Calu3 (cell line): Measurements from ENCODE around the gene TGFB3. TPM values are rescaled to one million over a fixed set of nuclear protein-coding genes. Genes with fewer than 3 reads are reported as not detected.
A peak's percentile ranks its signal among the peaks of the same experiment; 100 is the strongest.

Experiments
- Bru-seq: library from RNA; stranded (reverse); fragments of 400-500 nt; gene quantifications from one replicate; lab custom pipeline; 2021; lab: Mats Ljungman, UMichigan
- BruChase-seq, 2 experiments: library from RNA; stranded (reverse); fragments of 400-500 nt; gene quantifications; one replicate each; lab custom pipeline; 2021; lab: Mats Ljungman, UMichigan
- BruUV-seq: library from RNA; stranded (reverse); fragments of 400-500 nt; replicated peaks from 2 replicates; lab custom pipeline; 2021; lab: Mats Ljungman, UMichigan
- CTCF ChIA-PET: fragments of 300-600 bp; sonication (Branson Sonifier 250); formaldehyde crosslinking; loops from one replicate; lab custom pipeline; 2022; ENCODE audit warnings: antibody characterized with exemption; lab: Charles Lee
- DNase-seq: peaks from one replicate; pipeline ENCODE4 v3.0.0; 2022
- H3K27ac Mint-ChIP-seq: one replicate; pipeline ENCODE4 v1.8.0; 2022; ENCODE audit warnings: mixed read lengths; ENCODE audit not compliant: unreplicated experiment
- H3K27me3 Mint-ChIP-seq: one replicate; pipeline ENCODE4 v1.8.0; 2022; ENCODE audit warnings: mixed read lengths; ENCODE audit not compliant: unreplicated experiment
- H3K36me3 Mint-ChIP-seq: one replicate; pipeline ENCODE4 v1.8.0; 2022; ENCODE audit warnings: mild to moderate bottlenecking, moderate library complexity, mixed read lengths; ENCODE audit not compliant: insufficient read depth, unreplicated experiment
- H3K4me1 Mint-ChIP-seq: one replicate; pipeline ENCODE4 v1.8.0; 2022; ENCODE audit warnings: mild to moderate bottlenecking, low read depth, mixed read lengths; ENCODE audit not compliant: unreplicated experiment
- H3K4me3 Mint-ChIP-seq: one replicate; pipeline ENCODE4 v1.8.0; 2022; ENCODE audit warnings: mild to moderate bottlenecking, low read depth, moderate library complexity, mixed read lengths; ENCODE audit not compliant: unreplicated experiment
- H3K9me3 Mint-ChIP-seq: one replicate; pipeline ENCODE4 v1.8.0; 2022; ENCODE audit warnings: low read depth, mixed read lengths; ENCODE audit not compliant: unreplicated experiment
- intact Hi-C: fragments of 100-400 bp; cut with micrococcal nuclease; formaldehyde crosslinking; loops from one replicate; pipeline ENCODE4 v1.10.0; 2022; ENCODE audit not compliant: unreplicated experiment
- long read RNA-seq: library from polyadenylated mRNA; stranded (forward); transcript quantifications from one replicate; pipeline ENCODE4 v2.0.0, GENCODE V29; 2022
- total RNA-seq: library from RNA; stranded (reverse); gene quantifications from 2 replicates; pipeline ENCODE4 v1.2.3, GENCODE V29; 2022
- TF ChIP-seq, protein P1 (sequence below): fragments of 200-600 bp; IDR thresholded peaks from one replicate; pipeline ENCODE4 v1.8.0; 2022; ENCODE audit warnings: antibody characterized with exemption; ENCODE audit not compliant: unreplicated experiment

TGFB3 gene
- total RNA-seq (2.2 and 2.5 TPM in 2 replicates), Bru-seq, nascent RNA (percentile 29 among the genes with signal in this experiment), BruChase-seq, experiment 1, labeled RNA remaining after a 6-hour chase (percentile 26 among the genes with signal in this experiment), BruChase-seq, experiment 2, labeled RNA remaining after a 2-hour chase (percentile 27 among the genes with signal in this experiment)
- long read RNA-seq, partial matches to known transcripts: 0 of 1 reads
- long read RNA-seq, other reads (novel, unspliced or antisense): 0 of 1 reads

DNA sequence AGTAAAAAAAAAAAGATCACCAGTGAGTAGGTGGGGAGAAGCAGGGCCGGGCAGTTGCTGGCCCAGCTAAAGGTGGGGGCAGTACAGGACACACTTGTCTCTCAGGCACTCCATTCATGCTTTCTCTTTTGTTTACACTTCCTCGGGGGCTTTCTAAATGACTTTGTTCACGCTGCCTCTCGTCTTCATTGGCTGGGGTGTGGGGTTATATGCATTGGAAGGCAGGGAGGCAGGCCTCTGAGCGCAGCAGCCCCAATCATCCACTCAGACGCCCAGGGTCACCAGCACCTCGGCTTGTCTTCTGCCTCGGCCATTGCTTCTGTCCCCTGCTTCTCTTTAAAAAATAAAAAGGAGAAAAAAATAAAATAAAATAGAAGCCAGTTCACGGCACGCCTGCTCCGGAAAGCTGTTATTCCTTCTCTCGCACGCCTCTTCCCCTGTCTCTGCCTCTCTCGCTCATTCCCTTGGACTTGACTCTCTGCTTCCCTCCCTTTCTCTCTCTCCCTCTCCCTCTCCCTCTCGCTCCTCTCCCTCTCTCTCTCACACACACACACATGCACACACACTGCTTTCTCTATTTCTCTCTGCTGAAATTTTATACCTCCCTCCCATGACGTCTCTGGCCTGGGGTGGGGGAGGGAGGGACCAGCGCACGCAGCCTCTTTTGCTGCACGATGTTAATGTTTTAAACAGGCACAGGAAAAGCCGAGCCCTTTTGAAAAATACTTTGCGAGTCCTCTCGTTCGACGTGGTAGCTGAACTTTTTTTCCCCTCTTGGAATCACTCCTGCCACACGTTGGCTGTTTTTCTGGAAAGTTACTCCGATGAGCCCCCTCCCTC, at the start of gene TGFB3:
Gene TGFB3 (minus strand): TSS at position 570 of the 840 bp plus-strand sequence. CDS start 1,102 bp downstream, outside the sequence.
- intact Hi-C loops: loop anchor here (1.0 to 2.0 kb wide), 4 partner anchors 74 to 403 kb away; partner anchors contain the start of gene FLVCR2

DNA sequence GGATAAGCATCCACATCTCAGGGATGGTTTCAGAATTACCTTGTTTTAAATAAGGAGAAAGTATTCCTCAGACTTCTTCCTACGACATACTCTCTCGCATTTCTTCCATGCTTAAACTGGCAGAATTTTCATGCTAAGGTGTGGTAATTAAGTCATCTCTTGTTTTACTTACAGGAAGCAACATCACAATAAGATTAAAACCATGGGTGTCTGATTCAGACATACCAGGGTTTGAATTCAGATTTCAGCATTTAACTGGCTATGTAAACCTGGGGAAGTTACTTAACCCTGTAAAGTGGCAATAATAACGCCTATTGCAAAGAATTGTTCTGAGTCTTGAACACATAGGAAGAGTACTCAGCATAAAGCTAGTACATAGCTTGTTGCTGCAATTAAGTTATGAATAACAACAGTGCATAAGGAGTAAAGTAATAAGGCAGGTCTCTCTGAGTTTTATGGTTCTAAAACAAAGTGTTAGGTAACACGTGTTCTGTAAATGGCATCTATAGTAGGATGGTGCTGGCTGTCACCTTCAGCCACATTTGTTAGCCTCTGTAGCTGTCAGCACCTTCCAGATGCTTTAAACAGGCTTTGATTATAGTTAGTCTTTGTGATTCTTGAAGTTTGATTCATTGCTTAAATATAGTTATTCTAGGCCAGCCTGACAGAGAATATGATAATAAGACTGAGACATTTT, 42.6 kb upstream of the TGFB3 start:
- no TSS peak for BruUV-seq
- DNase-seq: no peak
- Mint-ChIP-seq H3K27me3 (no peaks in the 10 kb centered on the region), H3K4me1 (no peaks in the 10 kb centered on the region), H3K4me3 (no peak overlapping the region), H3K9me3 (peaks cover 1% of the 10 kb centered on the region), H3K27ac (no peak overlapping the region), H3K36me3 (no peaks in the 10 kb centered on the region)
- CTCF ChIA-PET: no interaction called here
- intact Hi-C loops: no loop called here
- TF ChIP-seq, protein P1, sequence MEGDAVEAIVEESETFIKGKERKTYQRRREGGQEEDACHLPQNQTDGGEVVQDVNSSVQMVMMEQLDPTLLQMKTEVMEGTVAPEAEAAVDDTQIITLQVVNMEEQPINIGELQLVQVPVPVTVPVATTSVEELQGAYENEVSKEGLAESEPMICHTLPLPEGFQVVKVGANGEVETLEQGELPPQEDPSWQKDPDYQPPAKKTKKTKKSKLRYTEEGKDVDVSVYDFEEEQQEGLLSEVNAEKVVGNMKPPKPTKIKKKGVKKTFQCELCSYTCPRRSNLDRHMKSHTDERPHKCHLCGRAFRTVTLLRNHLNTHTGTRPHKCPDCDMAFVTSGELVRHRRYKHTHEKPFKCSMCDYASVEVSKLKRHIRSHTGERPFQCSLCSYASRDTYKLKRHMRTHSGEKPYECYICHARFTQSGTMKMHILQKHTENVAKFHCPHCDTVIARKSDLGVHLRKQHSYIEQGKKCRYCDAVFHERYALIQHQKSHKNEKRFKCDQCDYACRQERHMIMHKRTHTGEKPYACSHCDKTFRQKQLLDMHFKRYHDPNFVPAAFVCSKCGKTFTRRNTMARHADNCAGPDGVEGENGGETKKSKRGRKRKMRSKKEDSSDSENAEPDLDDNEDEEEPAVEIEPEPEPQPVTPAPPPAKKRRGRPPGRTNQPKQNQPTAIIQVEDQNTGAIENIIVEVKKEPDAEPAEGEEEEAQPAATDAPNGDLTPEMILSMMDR: no peak

More for the DNA sequence above, at the start of gene TGFB3:
- Mint-ChIP-seq H3K27ac (no peak within 1 kb of the TSS), H3K36me3 (peaks cover 40% of the 10 kb centered on the region), H3K27me3 (peaks cover 13% of the 10 kb centered on the region), H3K9me3 (no peaks in the 10 kb centered on the region), H3K4me1 (peaks cover 16% of the 10 kb centered on the region), H3K4me3 (peak within 1 kb of the TSS; percentile 67)
- TF ChIP-seq, protein P1: no peak
- CTCF ChIA-PET: interaction anchor here (0.6 to 2.5 kb wide), 5 partner anchors 19 to 272 kb away, joined by 3 to 47 read pairs (median 4); no protein-coding TSS in a partner anchor
- peak; percentile 29 for DNase-seq
- BruUV-seq: TSS peak; percentile 45

DNA sequence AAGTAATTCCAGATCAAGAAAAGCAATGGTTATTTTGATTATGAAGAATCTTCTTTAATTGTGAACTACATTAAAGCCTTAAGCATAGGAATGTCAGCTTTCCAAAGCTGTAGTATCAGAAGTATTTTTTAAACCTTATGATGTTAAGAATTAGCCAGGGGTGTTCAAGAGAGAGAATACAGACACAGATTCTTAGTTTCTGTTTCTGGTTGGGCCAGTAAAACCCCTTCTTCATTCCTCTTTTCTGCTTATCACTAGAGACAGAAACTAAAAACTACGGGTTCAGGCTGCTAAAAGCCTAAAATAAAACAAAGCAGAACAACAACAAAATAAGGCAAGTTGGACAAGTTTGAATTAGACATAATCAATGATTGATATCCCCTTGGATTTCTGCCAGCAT, 42.0 kb upstream of the TGFB3 start:
- intact Hi-C loops: no loop called here
- no TSS peak for BruUV-seq
- H3K4me1 Mint-ChIP-seq: no peaks in the 10 kb centered on the region

More for the DNA sequence above, 42.0 kb upstream of the TGFB3 start:
- DNase-seq: no peak
- CTCF ChIA-PET: no interaction called here
- Mint-ChIP-seq H3K36me3 (no peaks in the 10 kb centered on the region), H3K4me3 (no peak overlapping the region), H3K27me3 (no peaks in the 10 kb centered on the region), H3K9me3 (peaks cover 2% of the 10 kb centered on the region), H3K27ac (no peak overlapping the region)
- TF ChIP-seq, protein P1: no peak
